ENCODE results near the gene GCNT2. TPM values are rescaled to one million over a fixed set of nuclear protein-coding genes. Genes with fewer than 3 reads are reported as not detected.
A peak's percentile ranks its signal among the peaks of the same experiment; 100 is the strongest.

Gene GCNT2
- total and polyA plus RNA-seq, 2 of the 8 experiments (the other 6 are each of a cell fraction or from before 2014, with no cell fraction given) = 19.3 to 52.5 TPM

GRCh38 chr6:10582774-10583508, 61.8 kb downstream of the GCNT2 start (continued):
- TF ChIP-seq CHD1 (IDR thresholded peaks at IDR 0.05; ENCODE audit: low read depth, low read length) (0 out of 2 replicates have a peak, but pooled peaks have one; percentile 46), EP300 (IDR thresholded peaks at IDR 0.05; ENCODE audit: borderline replicate concordance in 1 of 2, low read depth in 2 of 2, low read length in 2 of 2) (peak in 1 of 2 experiments; percentile 73; a peak in 1 of 3 replicates), TCF12 (IDR thresholded peaks at IDR 0.05; ENCODE audit: low read depth, low read length) (peak; percentile 89; the same call in 1 of the 2 replicates), ASH2L (IDR thresholded peaks at IDR 0.05; ENCODE audit: low read length) (peak; percentile 95), SP4 (IDR thresholded peaks at IDR 0.05; ENCODE audit: low read length) (no peak), CEBPB (IDR thresholded peaks at IDR 0.05; ENCODE audit: low read depth, low read length) (peak; percentile 58; the same call in 1 of the 2 replicates), JUN (IDR thresholded peaks at IDR 0.05; ENCODE audit: low read depth, low read length) (no peak), KDM5A (IDR thresholded peaks at IDR 0.05; ENCODE audit: low read length) (no peak), CTCF (IDR thresholded peaks at IDR 0.05; ENCODE audit: control extremely low read depth in 1 of 3, insufficient read depth in 1 of 3, low read depth in 1 of 3, low read length in 3 of 3) (no peak), JUND (IDR thresholded peaks at IDR 0.05; ENCODE audit: low read length) (no peak), POU5F1 (IDR thresholded peaks at IDR 0.05; ENCODE audit: low read depth, low read length) (no peak), RNF2 (IDR thresholded peaks at IDR 0.05; ENCODE audit: borderline replicate concordance, low read depth, low read length, missing control alignments, poor library complexity, severe bottlenecking) (no peak), TAF1 (IDR thresholded peaks at IDR 0.05; ENCODE audit: low read depth, low read length) (peak; percentile 63), POLR2A (IDR thresholded peaks at IDR 0.05; ENCODE audit: control extremely low read depth in 1 of 2, low read depth in 2 of 2, low read length in 2 of 2) (peak in 1 of 2 experiments; percentile 58; a peak in 1 of 3 replicates), SIN3A (conservative IDR thresholded peaks at IDR 0.05 in 1 of 2, IDR thresholded peaks at IDR 0.05 in 1 of 2; ENCODE audit: low read depth in 1 of 2, low read length in 2 of 2) (peak; percentile 18 to 93; a peak in 1 of 4 replicates)
